Keratinocyte (primary cell): ENCODE measurements around the gene CHST15. TPM values are rescaled to one million over a fixed set of nuclear protein-coding genes. Genes with fewer than 3 reads are reported as not detected.

Source experiments
- DNase-seq: peaks from one replicate; pipeline ENCODE4 v3.0.0-alpha.2; 2011; ENCODE audit warnings: low read depth, missing footprints, low spot score
- FAIRE-seq: peaks from 2 replicates; lab custom pipeline; 2011; peaks lifted over from hg19 to GRCh38; lab: Jason Lieb, UNC
- H2AFZ ChIP-seq: 2 replicates; pipeline ENCODE4 v1.6.0; 2012; ENCODE audit warnings: low read length, control low read depth, inconsistent platforms; ENCODE audit not compliant: control insufficient read depth
- H3K27ac ChIP-seq: 2 replicates; pipeline ENCODE4 v1.5.1; 2011; ENCODE audit warnings: low read length; ENCODE audit not compliant: control insufficient read depth, insufficient read depth
- H3K27me3 ChIP-seq: 3 replicates; pipeline ENCODE4 v1.6.0; 2011; ENCODE audit warnings: low read length; ENCODE audit not compliant: control insufficient read depth, insufficient read depth; ENCODE audit errors: extremely low read depth
- H3K36me3 ChIP-seq, 2 experiments: 2 replicates in 1 of 2; 3 replicates in 1 of 2; pipeline ENCODE4 v1.5.1; 2011; ENCODE audit warnings: low read length in 2 of 2, mild to moderate bottlenecking in 1 of 2; ENCODE audit not compliant: control insufficient read depth in 2 of 2, insufficient read depth in 2 of 2; ENCODE audit errors: extremely low read depth in 1 of 2
- H3K4me1 ChIP-seq: 3 replicates; pipeline ENCODE4 v1.5.1; 2011; ENCODE audit warnings: low read length; ENCODE audit not compliant: control insufficient read depth, insufficient read depth; ENCODE audit errors: extremely low read depth
- H3K4me2 ChIP-seq: 3 replicates; pipeline ENCODE4 v1.6.0; 2011; ENCODE audit warnings: low read depth, low read length; ENCODE audit not compliant: control insufficient read depth, insufficient read depth; ENCODE audit errors: extremely low read depth
- H3K4me3 ChIP-seq, 3 experiments: fragments of 200-600 bp in 1 of 3; sonication (generic) in 1 of 3; 2 replicates in 2 of 3; 3 replicates in 1 of 3; pipeline ENCODE4 v1.5.1; 2011 to 2016; ENCODE audit warnings: low read length in 3 of 3, mild to moderate bottlenecking in 3 of 3, control low read depth in 2 of 3, inconsistent platforms in 1 of 3, low read depth in 1 of 3, mixed read lengths in 1 of 3, mixed run types in 1 of 3, moderate library complexity in 1 of 3; ENCODE audit not compliant: control insufficient read depth in 2 of 3, insufficient read depth in 2 of 3; ENCODE audit errors: extremely low read depth in 1 of 3
- H3K79me2 ChIP-seq: 2 replicates; pipeline ENCODE4 v1.6.0; 2012; ENCODE audit warnings: low read length; ENCODE audit not compliant: control insufficient read depth, insufficient read depth
- H3K9ac ChIP-seq: 3 replicates; pipeline ENCODE4 v1.6.0; 2011; ENCODE audit warnings: low read length; ENCODE audit not compliant: control insufficient read depth, insufficient read depth; ENCODE audit errors: extremely low read depth
- H3K9me1 ChIP-seq: 3 replicates; pipeline ENCODE4 v1.6.0; 2011; ENCODE audit warnings: low read length; ENCODE audit not compliant: control insufficient read depth, insufficient read depth; ENCODE audit errors: extremely low read depth
- H3K9me3 ChIP-seq: 2 replicates; pipeline ENCODE4 v1.5.1; 2012; ENCODE audit warnings: low read depth, low read length; ENCODE audit not compliant: control insufficient read depth
- H4K20me1 ChIP-seq: 3 replicates; pipeline ENCODE4 v1.6.0; 2011; ENCODE audit warnings: low read length; ENCODE audit not compliant: control insufficient read depth, insufficient read depth; ENCODE audit errors: extremely low read depth
- EZH2 ChIP-seq: IDR thresholded peaks from one replicate; pipeline ENCODE4 v1.6.1; 2012; ENCODE audit warnings: inconsistent platforms, mild to moderate bottlenecking, low read length, moderate library complexity
- dilution Hi-C: fragments of 300-500 bp; cut with MboI; formaldehyde crosslinking; loops from one replicate; pipeline ENCODE4 v1.7.0; 2020; ENCODE audit warnings: low sequenced_read_pairs; ENCODE audit not compliant: extremely low pct_ligation_motif_present
- polyA plus RNA-seq, 5 experiments: library from polyadenylated mRNA; depleted of rRNA in 3 of 5; stranded (reverse) in 3 of 5; stranded (forward) in 1 of 5; unstranded in 1 of 5; fragments of >200 nt; gene quantifications; 1 replicate in 1 of 5; 2 replicates in 3 of 5; 3 replicates in 1 of 5; pipeline versions ENCODE4 v1.2.1 to v1.2.3, GENCODE V29; 2011 to 2012; ENCODE audit warnings: missing spikeins in 2 of 5, low read depth in 1 of 5, low replicate concordance in 1 of 5
- TF ChIP-seq, protein P1 (sequence below), 3 experiments: IDR thresholded peaks in 1 of 3; conservative IDR thresholded peaks in 1 of 3; optimal IDR thresholded peaks in 1 of 3; 2 replicates in 2 of 3; 3 replicates in 1 of 3; pipeline versions ENCODE3 to v1.5.1; 2011; ENCODE audit warnings: low read length in 3 of 3, mild to moderate bottlenecking in 3 of 3, moderate library complexity in 2 of 3, control low read depth in 1 of 3, inconsistent platforms in 1 of 3; ENCODE audit not compliant: insufficient read depth in 2 of 3; ENCODE audit errors: extremely low read depth in 1 of 3

The CHST15 gene
- polyA plus RNA-seq, 1 donor (not counting 4 experiments of a cell fraction or from before 2014, with no cell fraction given), result 24.5 TPM

DNA sequence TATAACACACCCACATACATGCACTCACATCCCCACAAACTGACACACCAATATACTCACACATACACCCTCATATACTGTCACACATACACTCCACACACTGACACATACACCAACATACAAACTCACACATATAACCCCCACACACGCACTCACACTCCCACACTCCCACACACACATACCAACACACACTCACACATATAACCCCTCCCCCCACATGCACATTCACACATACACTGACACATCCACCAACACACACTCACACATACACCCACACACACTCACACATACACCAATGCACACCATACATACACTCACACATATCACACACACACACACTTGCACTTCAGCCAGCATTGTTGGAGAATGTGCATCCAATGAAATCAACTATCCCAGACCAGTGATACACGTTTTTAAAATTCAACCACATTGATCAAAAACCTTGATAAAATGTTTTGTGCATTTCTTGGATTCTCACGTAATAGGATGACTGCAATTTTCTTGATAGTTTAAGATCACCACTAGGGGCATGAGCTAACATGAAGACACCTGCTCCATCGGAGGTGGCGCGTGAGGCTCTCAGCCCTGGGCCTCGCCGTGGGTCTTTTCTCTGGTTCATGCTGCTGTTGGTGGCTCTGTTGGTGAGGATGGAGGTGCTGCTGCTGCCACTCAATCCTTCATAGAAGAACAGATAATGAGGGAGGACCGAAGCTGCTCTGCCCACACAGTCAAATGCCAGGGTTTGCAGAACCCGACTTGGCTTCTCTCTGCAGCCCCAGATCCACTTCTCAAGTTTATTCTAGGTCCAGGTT, 32.1 kb upstream of the CHST15 start:
- no peak for DNase-seq
- Histone ChIP-seq H3K9me3 (no peaks in the 10 kb centered on the region), H3K79me2 (no peaks in the 10 kb centered on the region), H3K27me3 (peaks cover 6% of the 10 kb centered on the region), H3K4me3 (no peak overlapping the region), H3K36me3 (no peaks in the 10 kb centered on the region), H3K9ac (no peak overlapping the region), H4K20me1 (no peaks in the 10 kb centered on the region), H3K9me1 (peaks cover 3% of the 10 kb centered on the region), H2AFZ (no peak overlapping the region), H3K4me1 (peaks cover 6% of the 10 kb centered on the region), H3K27ac (no peak overlapping the region), H3K4me2 (no peak overlapping the region)
- FAIRE-seq, result no peak
- TF ChIP-seq, protein P1, sequence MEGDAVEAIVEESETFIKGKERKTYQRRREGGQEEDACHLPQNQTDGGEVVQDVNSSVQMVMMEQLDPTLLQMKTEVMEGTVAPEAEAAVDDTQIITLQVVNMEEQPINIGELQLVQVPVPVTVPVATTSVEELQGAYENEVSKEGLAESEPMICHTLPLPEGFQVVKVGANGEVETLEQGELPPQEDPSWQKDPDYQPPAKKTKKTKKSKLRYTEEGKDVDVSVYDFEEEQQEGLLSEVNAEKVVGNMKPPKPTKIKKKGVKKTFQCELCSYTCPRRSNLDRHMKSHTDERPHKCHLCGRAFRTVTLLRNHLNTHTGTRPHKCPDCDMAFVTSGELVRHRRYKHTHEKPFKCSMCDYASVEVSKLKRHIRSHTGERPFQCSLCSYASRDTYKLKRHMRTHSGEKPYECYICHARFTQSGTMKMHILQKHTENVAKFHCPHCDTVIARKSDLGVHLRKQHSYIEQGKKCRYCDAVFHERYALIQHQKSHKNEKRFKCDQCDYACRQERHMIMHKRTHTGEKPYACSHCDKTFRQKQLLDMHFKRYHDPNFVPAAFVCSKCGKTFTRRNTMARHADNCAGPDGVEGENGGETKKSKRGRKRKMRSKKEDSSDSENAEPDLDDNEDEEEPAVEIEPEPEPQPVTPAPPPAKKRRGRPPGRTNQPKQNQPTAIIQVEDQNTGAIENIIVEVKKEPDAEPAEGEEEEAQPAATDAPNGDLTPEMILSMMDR (optimal IDR thresholded peaks at IDR 0.05 in 1 of 3, IDR thresholded peaks at IDR 0.05 in 1 of 3, conservative IDR thresholded peaks at IDR 0.05 in 1 of 3; ENCODE audit: extremely low read depth in 1 of 3, insufficient read depth in 2 of 3, low read length in 3 of 3), result peak; percentile 56 to 69 (median 56)
- no peak for TF ChIP-seq EZH2
- dilution Hi-C loops, result no loop called here

DNA sequence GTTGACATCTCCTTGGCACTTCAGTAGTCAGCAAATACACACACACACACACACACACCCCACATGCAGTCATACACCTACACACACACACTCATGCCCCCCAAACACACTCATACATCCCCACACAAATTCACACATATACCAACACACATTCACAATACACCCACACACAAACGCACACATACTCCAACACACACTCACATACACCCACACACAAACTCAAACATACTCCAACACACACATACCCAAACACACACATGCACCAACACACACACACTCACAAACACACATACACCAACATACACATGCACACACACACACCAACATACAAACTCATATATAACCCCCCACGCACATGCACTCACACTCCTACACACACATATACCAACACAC, 31.4 kb upstream of the CHST15 start:
- Histone ChIP-seq H3K4me1 (peaks cover 6% of the 10 kb centered on the region), H3K4me2 (no peak overlapping the region), H3K9me3 (no peaks in the 10 kb centered on the region), H3K27ac (no peak overlapping the region), H3K79me2 (no peaks in the 10 kb centered on the region), H3K36me3 (no peaks in the 10 kb centered on the region), H3K27me3 (peaks cover 6% of the 10 kb centered on the region), H3K4me3 (no peak overlapping the region), H2AFZ (no peak overlapping the region), H4K20me1 (no peaks in the 10 kb centered on the region), H3K9me1 (peaks cover 3% of the 10 kb centered on the region), H3K9ac (no peak overlapping the region)
- no peak for TF ChIP-seq EZH2
- TF ChIP-seq, protein P1 (optimal IDR thresholded peaks at IDR 0.05 in 1 of 3, IDR thresholded peaks at IDR 0.05 in 1 of 3, conservative IDR thresholded peaks at IDR 0.05 in 1 of 3; ENCODE audit: extremely low read depth in 1 of 3, insufficient read depth in 2 of 3, low read length in 3 of 3), result no peak
- FAIRE-seq (no peak), DNase-seq (no peak)
- dilution Hi-C loops, result no loop called here
